HG03469 (cell line): ENCODE measurements around the gene UBE2E2.

Experiments used
- ATAC-seq: cut with Tn5 transposase; IDR thresholded peaks from one replicate; pipeline ENCODE4 v1.9.1; 2021; ENCODE audit warnings: mild to moderate bottlenecking, moderate library complexity, moderate number of reproducible peaks; ENCODE audit not compliant: unreplicated experiment

Gene UBE2E2

DNA sequence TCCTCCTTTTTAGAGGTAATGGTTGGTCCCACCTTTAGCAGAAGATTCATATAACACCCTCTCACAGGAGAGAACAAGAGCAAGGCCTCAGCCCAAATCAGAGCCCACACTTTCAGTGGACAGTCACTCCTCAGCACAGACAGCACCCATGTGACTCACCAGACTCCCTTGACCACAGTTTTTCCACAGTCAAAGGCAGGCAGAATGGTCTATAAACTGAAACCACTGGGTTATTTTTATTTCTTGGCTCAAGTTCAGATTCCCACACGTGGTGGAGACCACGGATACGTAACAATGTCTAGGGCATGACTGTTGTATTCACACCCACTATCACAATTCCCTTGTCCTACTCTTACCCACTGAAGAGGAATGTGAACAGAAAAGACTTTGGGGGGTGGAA lies 364.8 kb downstream of the UBE2E2 start:
- no peak for ATAC-seq

DNA sequence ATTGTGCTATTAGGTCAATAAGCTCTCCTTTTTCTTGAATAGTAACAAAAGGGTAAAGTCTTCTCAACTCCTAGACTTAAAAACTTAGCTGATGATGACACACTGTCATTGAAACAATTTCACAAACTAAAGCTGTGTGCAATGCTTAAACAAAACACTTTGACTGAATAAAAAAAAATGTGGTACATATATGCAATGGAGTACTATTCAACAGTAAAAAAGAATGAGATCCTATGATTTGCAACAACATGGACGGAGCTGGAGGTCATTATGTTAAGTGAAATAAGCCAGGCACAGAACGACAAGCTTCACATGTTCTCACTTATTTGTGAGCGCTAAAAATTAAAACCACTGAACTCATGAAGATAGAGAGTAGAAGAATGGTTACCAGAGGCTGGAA lies 370.7 kb downstream of the UBE2E2 start:
- ATAC-seq: no peak

DNA sequence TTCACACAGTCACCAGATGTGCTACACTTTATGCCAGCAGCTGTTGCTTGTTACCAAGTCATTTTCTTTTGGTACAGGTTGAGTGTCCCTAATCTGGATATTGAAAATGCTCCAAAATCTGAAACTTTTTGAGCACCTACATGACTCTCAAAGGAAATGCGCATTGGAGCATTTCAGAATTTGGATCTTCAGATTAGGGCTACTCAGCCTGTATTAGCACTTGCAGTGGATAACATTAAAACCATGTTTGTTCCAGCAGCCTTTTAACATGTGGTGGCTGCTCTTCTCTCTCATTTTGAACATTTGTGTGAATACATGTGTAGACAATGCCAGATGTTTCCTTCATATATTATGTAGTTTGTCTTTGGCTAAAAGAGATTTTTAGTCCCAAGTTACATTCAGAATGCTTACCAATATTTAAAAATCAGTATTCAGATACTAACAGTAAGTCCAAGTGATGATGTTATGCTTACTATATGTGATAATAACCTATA lies 371.7 kb downstream of the UBE2E2 start:
- no peak for ATAC-seq

DNA sequence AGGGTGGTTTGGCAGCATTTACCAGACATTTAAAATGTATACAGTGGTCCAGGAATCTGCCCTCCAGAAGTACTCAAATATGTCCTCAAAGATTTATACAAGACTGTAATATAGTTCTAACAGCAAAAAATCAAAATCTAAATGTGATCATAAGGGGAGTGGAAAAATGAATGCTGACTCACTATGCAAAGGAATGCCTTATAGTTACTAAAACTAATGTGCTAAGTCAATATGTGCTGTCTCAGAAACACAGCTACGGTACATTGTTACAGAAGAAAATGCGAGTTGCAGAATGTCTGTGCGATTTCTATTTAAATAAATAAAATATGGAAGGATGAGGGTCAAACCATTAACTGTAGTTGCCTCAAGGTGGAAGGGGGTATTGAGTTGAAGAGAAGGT lies 372.6 kb downstream of the UBE2E2 start:
- no peak for ATAC-seq

GRCh38 chr3:23576379-23576959 lies 373.3 kb downstream of the UBE2E2 start:
- ATAC-seq: no peak

DNA sequence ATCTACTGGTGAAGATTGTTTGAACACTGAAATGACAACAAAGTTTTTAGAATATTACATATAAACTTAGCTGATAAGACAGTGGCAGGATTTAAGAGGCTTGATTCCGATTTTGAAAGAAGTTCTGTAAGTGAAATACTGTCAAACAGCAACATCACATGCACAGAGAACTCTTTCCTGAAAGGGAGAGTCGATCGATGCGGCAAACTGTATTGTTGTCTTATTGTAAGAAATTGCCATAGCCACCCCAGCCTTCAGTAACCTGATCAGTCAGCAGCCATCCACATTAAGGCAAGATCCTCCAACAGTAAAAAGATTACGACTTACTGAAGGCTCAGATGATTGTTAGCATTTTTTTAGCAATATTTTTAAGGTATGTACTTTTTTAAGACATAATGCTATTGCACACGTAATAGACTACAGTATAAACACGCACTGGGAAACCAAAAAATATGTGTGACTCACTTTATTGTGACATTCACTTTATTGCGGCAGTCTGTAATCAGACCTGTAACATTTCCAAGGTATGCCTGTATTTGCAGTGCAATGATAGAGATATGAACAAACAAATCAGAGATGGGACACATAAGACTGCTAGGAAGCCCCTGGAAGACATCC lies 377.1 kb downstream of the UBE2E2 start:
- no peak for ATAC-seq

DNA sequence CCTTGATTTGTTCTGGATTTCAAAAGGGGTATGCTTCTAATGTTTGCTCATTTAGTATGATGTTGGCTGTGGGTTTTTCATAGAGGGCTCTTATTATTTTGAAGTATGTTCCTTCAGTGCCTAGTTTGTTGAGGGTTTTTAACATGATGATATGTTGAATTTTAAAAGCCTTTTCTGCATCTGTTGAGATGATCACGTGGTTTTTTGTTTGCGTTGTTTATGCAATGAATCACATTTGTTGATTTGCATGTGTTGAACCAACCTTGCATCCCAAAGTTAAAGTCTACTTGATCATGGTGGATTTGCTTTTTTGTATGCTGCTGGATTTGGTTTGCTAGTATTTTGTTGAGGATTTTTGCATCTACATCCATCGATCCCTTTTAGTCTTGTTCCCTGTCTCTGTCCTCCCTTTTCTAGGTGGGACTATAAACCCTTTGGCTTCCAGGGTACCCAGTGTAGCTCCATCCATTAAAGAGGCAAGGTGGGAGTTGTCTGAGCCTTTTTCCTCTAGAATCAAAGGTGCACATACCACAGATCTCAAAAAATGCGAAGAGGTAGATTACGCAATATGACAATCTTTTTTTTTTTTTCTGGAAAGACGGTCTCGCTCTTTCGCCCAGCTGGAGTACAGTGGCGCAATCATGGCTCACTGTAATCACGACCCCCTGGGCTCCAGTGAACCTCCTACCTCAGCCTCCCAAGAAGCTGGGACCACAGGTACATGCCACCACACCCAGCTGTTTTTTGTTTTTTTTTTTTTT lies 381.0 kb downstream of the UBE2E2 start:
- ATAC-seq: no peak

- no peak for ATAC-seq
Observed at GRCh38 chr3:23587513-23587912, 384.4 kb downstream of the UBE2E2 start.

DNA sequence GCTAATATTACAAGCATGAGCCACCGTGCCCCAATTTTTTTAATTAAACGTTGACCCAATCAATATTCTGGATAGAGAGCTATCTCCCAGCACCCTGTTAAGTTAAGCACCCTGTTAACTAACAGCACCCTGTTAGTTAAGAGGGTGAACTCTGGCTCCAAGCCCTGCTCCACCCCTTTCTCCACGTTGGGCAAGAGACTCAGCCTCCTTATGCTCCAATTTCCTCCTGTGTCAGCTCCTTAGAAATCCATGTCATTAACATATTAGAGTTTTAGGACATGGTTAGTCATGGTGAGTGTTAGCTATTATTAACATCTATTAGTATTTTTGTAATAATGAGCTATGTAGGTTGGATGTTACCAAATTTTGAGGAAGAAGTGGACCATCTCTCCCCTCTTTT lies 385.4 kb downstream of the UBE2E2 start:
- ATAC-seq: no peak

GRCh38 chr3:23589602-23590001 lies 386.5 kb downstream of the UBE2E2 start:
- no peak for ATAC-seq

GRCh38 chr3:23590424-23591273 lies 387.5 kb downstream of the UBE2E2 start:
- ATAC-seq: peak; percentile 93

DNA sequence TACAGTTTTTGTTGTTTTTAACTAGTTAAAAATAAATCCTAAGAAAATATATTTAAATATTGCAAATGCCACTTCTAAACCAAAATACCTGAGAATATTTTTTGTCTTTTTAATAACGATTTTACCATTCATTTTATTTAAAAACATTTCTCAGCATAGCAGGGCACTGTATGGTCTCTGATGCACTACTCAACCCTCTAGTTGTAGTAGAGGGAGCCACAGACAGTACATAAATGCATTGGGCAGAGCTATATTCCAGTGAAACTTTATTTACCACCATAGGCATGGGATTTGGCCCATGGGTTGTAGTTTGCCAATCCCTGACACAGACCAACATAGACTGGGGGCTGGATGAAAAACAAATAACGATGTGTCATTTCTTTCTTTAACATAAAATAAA lies 388.2 kb downstream of the UBE2E2 start:
- ATAC-seq: no peak

DNA sequence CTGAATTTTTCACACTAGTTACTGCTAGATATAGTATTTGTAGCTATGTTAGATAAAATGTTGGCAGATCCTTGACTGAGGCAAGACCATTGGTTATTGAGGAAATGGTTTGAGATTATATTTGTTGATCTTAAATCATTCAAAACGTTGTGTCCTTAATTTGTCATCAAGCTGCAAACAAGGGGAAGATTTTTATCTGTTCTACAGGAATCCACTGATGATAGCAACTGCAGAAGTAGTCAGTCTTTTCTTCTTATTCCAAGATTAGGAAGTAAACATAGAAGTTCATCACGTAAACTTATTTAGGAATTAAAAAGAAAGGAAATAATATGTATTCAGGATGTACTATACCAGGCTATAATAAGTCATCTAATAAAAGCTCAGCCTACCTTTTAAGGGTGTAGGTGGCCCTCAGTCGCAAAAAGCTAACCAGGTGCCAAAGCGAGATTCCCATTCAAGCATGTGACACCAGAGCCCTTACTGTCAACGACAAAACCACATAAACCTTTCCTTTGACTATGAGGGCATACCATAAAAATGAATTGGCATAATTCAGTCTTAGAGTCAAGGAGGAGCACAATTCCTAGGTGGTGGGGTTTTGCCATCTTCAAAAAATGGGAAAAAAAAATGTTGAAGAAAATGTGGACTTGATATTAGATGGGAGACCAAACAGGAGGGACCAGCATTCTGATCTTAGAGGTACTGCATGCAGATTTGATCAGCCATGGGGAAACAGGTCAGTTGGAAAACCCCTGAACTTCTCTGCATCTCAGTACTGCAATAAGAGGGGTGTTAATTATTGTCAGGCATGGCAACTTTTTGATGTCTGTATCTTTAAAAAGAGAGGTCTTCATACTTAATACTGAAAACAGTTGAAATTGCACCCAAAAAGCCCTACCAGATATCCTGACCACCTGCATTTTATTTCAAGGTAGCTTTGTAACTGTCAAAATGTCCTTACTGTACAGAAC lies 390.1 kb downstream of the UBE2E2 start:
- peak; percentile 26 for ATAC-seq

GRCh38 chr3:23594066-23594465 lies 390.9 kb downstream of the UBE2E2 start:
- no peak for ATAC-seq

DNA sequence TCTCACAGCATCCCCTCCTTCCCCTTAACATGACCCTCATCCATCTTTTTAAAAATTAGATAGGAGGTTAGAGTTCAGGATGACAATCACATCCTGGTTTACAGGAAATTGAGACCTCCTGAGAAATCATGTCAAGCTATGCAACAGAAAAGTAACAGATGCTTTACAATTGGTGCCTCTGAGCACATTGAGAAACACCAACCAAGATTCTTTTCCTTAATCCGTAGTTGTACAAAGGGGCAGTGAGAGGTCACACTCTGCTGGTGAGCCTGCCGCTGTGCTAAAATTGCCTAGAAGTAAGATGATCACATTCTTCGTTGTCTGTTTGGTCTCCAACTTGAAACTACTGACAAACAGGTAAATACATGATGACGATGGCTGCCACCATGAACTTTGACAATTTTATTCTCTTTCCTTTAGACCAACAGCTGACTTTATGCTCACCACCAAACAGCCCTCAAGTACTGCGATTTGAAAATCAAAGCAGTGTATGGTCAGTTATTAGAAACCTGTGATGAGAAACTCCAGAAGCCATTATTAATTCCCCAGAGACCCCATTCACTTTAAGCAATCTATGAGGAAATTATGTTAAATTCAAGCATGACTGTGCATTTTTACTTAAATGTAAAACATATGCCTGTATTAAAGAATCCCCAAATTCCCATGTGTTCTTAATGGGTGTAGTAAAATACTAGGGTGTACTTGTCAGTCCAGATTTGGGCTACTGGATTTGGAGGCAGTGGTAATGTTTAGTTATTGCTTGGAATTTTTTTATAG lies 392.0 kb downstream of the UBE2E2 start:
- no peak for ATAC-seq

GRCh38 chr3:23595851-23596250 lies 392.7 kb downstream of the UBE2E2 start:
- no peak for ATAC-seq

DNA sequence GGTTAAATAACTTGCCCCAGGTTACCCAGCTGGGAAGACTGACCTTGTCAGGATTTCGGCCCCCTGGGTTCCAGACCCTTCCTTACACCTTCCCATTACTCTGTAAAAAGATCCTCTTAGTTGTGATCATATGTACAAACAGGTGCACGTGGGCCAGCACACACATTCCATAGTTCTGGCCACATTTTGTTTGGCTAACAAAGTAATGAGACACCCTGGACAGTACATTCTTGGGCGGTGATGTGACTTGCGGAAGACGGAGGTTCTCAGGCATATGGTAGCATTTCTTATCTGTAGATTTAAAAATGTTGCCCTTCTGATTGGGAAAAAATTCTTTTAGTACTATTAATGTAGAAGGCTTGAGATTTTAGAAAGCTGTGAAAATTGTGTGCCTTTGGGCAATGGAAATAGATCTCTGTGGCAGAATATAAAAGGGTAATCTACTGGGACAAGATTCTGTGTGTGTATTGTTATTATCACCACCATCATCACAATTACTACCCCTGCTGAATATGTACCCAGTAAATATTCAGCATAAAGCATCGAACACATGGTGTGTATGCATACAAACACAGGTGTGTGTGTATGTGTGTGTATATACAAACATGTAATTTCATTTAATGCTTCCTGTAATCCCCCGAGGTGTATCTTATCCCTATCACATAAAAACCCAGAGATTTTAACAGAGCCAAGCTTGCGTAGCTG lies 397.2 kb downstream of the UBE2E2 start:
- no peak for ATAC-seq

DNA sequence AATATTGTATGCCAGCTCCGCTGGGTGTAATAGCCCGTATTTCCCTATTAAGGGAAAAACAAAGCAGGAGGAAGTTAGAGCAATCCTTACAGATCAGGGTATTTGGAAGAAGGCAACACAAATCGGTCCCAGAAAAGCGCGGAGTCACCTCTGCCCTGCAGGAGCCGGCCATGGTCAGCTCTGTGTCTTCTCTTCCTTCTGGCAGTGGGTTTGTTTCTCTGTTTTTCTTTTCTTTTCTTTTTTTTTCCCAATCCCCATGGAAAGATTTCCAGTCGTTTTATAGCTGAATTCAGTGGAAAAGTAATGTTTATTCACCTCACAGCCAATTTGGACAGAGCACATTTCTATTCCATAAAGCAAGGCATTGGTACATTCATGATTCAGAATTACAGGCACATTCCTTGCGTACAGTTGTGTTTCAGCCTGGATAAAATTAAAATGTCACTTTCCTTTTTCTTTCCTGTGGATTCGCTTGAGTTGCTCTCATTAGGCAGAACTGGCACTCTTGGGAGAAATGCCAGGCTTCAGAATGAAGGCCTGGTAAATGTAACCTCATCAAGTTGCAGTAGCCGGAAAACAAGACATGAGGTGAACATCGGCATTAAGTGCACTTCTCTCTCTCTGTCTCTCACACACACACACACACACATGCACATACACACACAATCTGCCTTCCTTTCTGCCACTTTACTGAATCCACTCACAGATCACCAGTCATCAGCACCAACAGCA lies 398.1 kb downstream of the UBE2E2 start:
- ATAC-seq: no peak
